NCI-H2107 (cell line): ENCODE measurements around the gene ZNF574.

Experiments
- DNase-seq: peaks from one replicate; lab custom pipeline; 2025; lab: John Stamatoyannopoulos, UW

The ZNF574 gene

DNA sequence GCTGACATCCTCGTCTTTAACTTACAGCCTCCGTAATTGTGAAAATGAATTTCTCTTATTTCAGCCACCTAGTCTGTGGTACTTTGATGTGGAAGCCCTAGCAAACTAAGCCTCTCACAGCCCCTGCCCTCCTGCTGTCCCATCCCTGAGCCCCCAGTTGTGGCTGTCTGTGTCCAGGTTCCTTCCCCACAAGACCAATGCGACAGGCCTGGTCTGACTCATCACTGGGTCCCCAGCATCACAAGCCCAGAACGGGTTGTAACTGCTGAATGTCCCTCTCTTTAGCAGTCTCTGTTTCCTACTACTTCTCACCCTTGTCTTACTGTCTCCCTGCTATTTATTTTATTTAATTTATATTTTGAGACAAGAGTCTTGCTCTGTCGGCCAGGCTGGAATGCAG lies 50.6 kb downstream of the ZNF574 start:
- no peak for DNase-seq

GRCh38 chr19:42129399-42130253 lies 53.7 kb downstream of the ZNF574 start:
- no peak for DNase-seq

DNA sequence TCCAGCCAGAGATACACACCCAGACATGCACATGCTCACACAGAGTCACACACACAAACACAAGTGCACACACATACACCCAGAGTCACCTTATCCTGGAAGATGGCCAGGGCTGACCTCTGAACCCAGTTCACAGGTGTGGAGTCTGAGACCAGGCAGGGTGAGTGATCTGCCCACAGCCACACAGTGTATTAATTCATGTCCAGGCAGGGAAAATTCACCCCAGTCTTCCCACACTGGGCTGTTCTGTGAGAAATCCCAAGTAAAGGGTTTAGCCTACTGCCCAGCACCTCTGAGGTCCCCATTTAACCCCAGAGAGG lies 54.2 kb downstream of the ZNF574 start:
- DNase-seq, result no peak
